Measurements from ENCODE around the gene BRD3.

Gene BRD3

DNA sequence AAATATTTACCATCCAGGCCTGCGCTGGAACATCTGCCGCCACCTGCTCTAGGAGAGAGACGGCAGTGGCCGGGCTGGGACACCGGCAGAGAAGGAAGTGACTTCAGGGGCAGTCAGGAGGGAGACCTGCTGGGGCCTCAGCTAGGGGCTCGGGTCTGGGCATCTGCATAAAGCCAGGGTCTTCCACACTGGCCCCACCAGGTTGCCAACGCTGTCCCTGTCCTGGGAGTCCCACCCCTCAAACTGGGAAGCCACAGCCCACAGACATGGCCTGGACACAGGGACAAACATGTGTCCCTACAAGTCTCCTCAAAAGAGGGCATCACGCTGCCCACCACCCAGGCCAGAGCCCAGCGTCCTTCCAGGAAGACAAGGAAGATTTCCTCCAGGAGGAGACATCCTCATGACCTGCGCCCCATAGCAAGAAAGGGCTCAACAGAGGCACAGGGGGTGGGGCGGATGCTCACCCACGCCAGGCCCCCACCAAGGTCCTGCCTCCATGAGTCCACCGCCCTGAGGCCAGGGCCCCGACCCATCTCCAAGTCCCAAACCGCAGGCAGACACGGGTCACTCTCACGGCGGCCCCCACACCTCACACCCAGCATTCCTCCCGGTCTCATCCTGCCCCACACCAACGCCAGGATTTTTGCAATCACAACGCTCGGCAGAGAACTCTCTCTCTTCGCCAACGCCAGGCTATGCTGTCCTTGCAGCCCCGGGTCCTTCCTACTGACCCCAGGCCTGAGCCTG, 84.7 kb downstream of the BRD3 start:
- TF ChIP-seq, protein P1, sequence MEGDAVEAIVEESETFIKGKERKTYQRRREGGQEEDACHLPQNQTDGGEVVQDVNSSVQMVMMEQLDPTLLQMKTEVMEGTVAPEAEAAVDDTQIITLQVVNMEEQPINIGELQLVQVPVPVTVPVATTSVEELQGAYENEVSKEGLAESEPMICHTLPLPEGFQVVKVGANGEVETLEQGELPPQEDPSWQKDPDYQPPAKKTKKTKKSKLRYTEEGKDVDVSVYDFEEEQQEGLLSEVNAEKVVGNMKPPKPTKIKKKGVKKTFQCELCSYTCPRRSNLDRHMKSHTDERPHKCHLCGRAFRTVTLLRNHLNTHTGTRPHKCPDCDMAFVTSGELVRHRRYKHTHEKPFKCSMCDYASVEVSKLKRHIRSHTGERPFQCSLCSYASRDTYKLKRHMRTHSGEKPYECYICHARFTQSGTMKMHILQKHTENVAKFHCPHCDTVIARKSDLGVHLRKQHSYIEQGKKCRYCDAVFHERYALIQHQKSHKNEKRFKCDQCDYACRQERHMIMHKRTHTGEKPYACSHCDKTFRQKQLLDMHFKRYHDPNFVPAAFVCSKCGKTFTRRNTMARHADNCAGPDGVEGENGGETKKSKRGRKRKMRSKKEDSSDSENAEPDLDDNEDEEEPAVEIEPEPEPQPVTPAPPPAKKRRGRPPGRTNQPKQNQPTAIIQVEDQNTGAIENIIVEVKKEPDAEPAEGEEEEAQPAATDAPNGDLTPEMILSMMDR (conservative IDR thresholded peaks at IDR 0.05) = no peak

DNA sequence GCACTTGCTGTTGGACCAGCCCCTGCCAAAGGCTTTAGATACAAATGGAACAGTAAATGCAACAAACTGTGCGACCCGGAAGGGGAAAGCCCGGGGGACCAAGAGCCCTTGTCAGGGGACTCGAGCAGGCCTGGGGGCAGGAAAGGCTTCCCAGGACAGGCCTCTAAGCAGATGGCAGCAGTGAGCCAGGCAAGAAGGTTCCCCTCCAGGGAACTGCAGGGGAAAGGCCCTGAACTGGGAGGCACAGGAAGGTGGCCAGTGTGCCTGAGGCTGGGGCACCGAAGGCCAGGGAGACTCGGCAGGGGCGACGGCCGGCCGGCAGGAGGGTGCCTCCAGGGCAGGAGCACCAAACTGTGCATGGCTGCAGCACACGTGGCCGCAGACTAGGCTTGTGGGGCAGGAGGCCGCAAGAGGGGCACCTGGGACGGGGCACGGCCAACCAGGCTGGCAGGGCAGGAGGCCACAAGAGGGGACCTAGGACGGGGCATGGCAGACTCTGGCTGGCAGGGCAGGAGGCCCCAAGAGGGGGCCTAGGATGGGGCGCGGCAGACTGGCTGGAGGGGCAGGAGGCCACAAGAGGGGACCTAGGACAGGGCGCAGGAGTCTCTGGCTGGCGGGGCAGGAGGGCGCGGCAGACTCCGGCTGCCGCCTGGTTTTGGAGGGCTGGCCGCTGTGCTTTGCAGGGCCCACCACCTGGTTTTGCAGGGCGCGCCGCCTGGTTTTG, 85.7 kb downstream of the BRD3 start:
- TF ChIP-seq, protein P1 (conservative IDR thresholded peaks at IDR 0.05) = no peak
- peak overlapping the region; percentile 87; the same call in 1 of the 2 replicates for H3K27ac ChIP-seq

More for the DNA sequence above, 84.7 kb downstream of the BRD3 start:
- H3K27ac ChIP-seq = 0 out of 2 replicates have a peak overlapping the region, but pooled peaks have one; percentile 87

DNA sequence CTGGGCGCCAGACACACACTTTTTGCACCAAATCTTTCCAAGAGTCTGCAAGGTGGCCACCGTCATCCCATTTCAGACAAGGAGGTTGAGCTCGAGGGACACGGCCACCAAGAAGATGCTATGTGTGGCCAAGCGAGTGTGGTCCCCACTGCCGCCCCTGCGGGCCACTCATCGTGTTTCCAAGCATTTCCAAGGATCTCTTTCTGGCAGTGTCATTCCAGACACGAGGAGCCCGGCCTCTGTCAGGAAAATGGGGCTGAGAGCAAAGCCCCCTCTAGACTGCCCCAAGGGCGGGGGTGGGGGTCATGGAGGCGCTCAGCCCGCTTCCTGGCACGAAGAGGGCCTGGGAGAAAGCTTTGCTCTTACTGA, 86.3 kb downstream of the BRD3 start:
- H3K27ac ChIP-seq = peak overlapping the region; percentile 87; the same call in 1 of the 2 replicates
- TF ChIP-seq, protein P1 (conservative IDR thresholded peaks at IDR 0.05) = no peak

DNA sequence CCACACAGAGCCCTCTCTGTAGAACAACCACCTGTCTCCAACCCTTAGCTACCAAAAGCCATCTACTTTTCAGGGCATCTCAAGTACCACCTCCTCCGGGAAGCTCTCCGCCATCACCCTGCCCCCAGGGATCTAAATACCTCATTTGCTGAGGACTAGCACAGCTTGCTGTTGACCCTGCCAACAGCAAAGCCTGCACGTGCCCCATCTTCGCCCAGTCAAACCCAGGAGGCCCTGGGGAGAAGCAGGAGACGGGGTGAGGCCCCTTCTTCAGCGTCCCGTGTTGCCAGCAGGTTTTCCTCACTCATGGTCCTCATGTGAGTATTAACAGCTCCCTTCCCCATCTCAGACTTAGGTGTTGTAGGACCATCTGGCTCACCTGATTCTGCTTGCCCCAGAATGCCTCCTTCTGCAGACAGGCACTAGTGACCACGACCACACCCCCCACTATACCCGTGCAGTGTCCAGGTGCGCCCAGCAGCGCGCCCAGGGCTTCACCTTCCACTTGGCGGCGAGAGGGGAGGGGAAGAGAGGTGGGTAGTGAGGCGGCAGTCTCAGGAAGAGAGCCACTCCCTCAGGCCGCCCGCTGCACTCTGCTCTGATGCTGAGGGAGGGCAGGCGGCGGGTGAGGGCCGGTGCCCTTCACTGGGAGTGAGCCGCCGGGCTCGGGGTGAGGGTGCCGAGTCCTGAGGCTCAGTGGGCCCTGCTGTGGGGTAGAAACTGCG, 86.8 kb downstream of the BRD3 start:
- peak overlapping the region; percentile 87 for H3K27ac ChIP-seq
- TF ChIP-seq, protein P1 (conservative IDR thresholded peaks at IDR 0.05) = no peak

Measured in VCaP (cell line).